ENCODE measurements around the gene TEX53.

The TEX53 gene

DNA sequence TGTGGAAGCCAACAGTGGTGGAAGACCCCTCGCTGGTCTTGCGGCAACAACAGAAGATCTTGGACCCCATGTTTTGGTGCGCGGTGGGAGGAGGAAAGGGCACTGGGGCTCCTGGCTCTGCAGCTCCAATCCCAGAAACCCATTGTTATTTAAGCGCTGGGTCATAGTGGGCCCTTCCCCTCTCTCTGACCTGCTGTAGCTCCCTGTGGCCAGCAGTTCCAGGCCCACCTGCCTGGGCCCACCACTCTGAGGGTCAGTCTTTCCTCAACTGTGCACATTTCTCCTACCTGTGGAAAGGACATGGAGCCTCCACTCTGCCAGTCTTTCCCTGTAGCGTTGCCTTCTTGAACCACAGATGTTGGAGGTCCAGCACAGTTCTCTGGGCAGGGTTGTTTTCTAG lies at the start of gene TEX53:
TEX53 (minus strand) TSS at position 101 of the 400 bp plus-strand sequence; CDS start at position 70, 31 bp downstream.
- H3K36me3 ChIP-seq (ENCODE audit: insufficient read depth, low read length), result no peaks in the 10 kb centered on the region
- 0 out of 2 replicates have a peak, but pooled peaks cover 5% of the 10 kb centered on the region for H3K27me3 ChIP-seq (ENCODE audit: insufficient read depth, low read length)
- H3K4me1 ChIP-seq (ENCODE audit: control insufficient read depth, insufficient read depth, low read length, unreplicated experiment), result peaks cover 8% of the 10 kb centered on the region
- H2AFZ ChIP-seq (ENCODE audit: low read length, unreplicated experiment), result no peak within 1 kb of the TSS
- H3K27ac ChIP-seq (ENCODE audit: low read depth, low read length), result no peak within 1 kb of the TSS
- H3K4me3 ChIP-seq (ENCODE audit: low read depth, low read length), result no peak within 1 kb of the TSS
- no peaks in the 10 kb centered on the region for H3K79me2 ChIP-seq (ENCODE audit: control insufficient read depth, insufficient read depth, low read length, unreplicated experiment)

DNA sequence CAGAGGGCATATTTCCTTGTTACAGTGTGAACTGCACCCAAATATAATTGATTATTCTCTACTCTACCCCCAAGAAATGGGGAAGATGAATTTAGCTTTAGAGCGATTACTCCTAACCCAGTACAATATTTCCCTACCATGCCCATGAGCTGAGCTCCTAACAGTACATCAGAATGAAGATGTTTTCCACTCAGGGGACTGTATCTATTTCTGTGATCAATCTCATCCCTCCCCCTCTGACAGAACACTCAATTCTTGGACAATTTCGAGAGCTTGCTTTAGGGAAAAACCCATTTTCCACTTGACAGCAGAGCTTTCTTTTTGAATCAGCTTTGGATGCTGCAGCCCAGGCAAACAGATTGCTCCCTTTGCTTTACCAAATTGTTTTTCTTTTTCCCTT lies 49.1 kb upstream of the TEX53 start:
- H3K4me3 ChIP-seq (ENCODE audit: low read depth, low read length), result no peak overlapping the region
- H3K79me2 ChIP-seq (ENCODE audit: control insufficient read depth, insufficient read depth, low read length, unreplicated experiment), result no peaks in the 10 kb centered on the region
- H3K27ac ChIP-seq (ENCODE audit: low read depth, low read length), result no peak overlapping the region
- peaks cover 7% of the 10 kb centered on the region for H3K27me3 ChIP-seq (ENCODE audit: insufficient read depth, low read length)
- H3K36me3 ChIP-seq (ENCODE audit: insufficient read depth, low read length), result no peaks in the 10 kb centered on the region
- peaks cover 4% of the 10 kb centered on the region for H3K4me1 ChIP-seq (ENCODE audit: control insufficient read depth, insufficient read depth, low read length, unreplicated experiment)
- H2AFZ ChIP-seq (ENCODE audit: low read length, unreplicated experiment), result no peak overlapping the region

DNA sequence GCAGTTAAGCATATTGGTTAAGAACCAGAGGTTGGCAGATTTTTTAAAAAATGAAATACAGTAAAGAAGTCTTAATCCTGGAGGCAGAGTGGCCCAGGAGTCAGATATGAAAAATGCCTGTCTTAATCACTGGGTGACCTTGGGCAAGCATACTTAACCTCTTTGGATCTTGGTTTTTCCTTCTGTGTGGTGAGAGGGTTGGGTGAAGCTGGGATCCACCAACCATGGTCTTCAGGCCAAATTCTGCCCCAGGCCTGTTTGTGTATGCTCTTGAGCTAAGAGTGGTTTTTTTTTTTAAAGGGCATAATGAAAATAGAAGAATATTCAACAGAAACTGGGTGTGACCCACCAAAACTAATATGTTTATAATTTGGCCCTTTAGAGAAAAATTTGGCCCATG lies 44.4 kb upstream of the TEX53 start:
- H3K4me3 ChIP-seq (ENCODE audit: low read depth, low read length), result no peak overlapping the region
- peaks cover 12% of the 10 kb centered on the region for H3K4me1 ChIP-seq (ENCODE audit: control insufficient read depth, insufficient read depth, low read length, unreplicated experiment)
- H3K79me2 ChIP-seq (ENCODE audit: control insufficient read depth, insufficient read depth, low read length, unreplicated experiment), result no peaks in the 10 kb centered on the region
- no peaks in the 10 kb centered on the region for H3K36me3 ChIP-seq (ENCODE audit: insufficient read depth, low read length)
- no peak overlapping the region for H2AFZ ChIP-seq (ENCODE audit: low read length, unreplicated experiment)
- H3K27ac ChIP-seq (ENCODE audit: low read depth, low read length), result no peak overlapping the region
- H3K27me3 ChIP-seq (ENCODE audit: insufficient read depth, low read length), result no peaks in the 10 kb centered on the region

DNA sequence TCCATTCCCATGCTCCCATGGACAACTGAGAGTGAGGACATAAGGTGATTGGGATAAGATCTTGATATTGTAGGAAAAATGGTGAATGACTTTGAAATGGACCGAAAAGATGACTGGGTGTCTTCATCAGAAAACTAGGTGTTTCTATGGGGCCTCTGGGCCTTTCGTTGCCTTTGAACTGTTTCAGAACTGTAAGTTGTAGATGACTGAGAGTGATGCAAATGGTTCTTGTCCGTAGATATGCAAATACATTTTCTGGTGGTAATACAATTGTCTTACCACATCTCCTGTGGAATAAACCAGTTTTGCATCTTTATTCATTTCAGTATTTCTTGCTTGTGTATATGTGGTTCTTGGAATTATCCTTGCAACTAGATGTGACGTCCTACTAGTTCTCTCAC lies 40.3 kb upstream of the TEX53 start:
- H3K27me3 ChIP-seq (ENCODE audit: insufficient read depth, low read length), result no peaks in the 10 kb centered on the region
- no peaks in the 10 kb centered on the region for H3K36me3 ChIP-seq (ENCODE audit: insufficient read depth, low read length)
- no peak overlapping the region for H2AFZ ChIP-seq (ENCODE audit: low read length, unreplicated experiment)
- no peaks in the 10 kb centered on the region for H3K79me2 ChIP-seq (ENCODE audit: control insufficient read depth, insufficient read depth, low read length, unreplicated experiment)
- H3K4me3 ChIP-seq (ENCODE audit: low read depth, low read length), result no peak overlapping the region
- H3K4me1 ChIP-seq (ENCODE audit: control insufficient read depth, insufficient read depth, low read length, unreplicated experiment), result peaks cover 36% of the 10 kb centered on the region
- H3K27ac ChIP-seq (ENCODE audit: low read depth, low read length), result no peak overlapping the region

DNA sequence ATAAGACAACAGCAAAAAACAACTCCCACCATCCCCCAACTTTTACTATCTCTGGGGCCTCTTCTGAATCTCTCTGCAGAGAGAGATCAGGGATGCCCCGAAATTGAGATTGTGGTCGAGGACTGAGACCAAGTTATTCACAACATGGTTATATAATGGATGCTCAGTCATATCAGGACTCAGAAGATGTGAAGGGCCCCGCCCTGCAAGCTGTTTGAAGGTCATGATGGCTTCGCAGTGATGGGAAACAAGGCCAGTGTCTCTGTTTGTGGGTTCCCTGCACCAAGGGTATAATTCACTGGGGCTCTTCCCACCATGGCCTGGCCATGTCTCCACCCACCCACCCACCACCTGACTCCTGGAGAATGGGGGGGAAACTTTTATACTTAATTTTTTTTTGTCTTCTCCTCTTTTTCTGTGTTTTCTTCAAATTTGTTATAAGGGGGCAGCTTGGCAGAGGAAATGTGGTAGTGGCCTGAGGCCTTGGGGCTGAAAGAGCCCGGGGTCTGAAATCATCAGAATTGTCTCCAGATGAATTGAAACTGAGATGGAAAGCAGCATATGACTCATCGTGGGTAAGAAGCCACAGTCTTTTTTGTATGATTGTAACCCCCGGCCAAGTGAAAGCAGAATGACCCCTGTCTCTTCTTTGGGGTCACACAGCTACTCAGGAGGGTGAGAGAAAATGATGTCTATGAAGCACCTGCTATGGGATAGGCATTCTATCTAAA lies 39.4 kb upstream of the TEX53 start:
- no peaks in the 10 kb centered on the region for H3K27me3 ChIP-seq (ENCODE audit: insufficient read depth, low read length)
- no peak overlapping the region for H2AFZ ChIP-seq (ENCODE audit: low read length, unreplicated experiment)
- H3K27ac ChIP-seq (ENCODE audit: low read depth, low read length), result no peak overlapping the region
- no peaks in the 10 kb centered on the region for H3K79me2 ChIP-seq (ENCODE audit: control insufficient read depth, insufficient read depth, low read length, unreplicated experiment)
- no peak overlapping the region for H3K4me3 ChIP-seq (ENCODE audit: low read depth, low read length)
- peaks cover 37% of the 10 kb centered on the region for H3K4me1 ChIP-seq (ENCODE audit: control insufficient read depth, insufficient read depth, low read length, unreplicated experiment)
- H3K36me3 ChIP-seq (ENCODE audit: insufficient read depth, low read length), result no peaks in the 10 kb centered on the region

DNA sequence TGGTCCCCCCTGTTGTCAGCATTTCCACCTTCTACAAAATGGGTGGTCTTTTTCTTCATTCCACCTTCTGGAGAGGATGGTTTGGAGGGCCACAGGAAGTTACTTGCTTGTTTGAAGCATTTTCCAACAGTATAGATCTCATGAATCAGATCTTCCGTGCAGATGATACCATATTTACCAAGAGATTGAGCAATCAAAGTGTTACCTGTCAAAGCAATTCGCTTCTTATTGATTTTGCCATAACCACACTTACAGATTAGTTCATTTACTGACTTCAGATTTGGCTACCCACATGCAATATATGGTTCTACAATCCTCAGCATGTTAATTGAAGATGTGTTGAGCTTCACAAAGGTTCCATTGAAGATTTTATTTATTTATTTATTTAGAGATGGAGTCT lies 38.3 kb upstream of the TEX53 start:
- H3K4me3 ChIP-seq (ENCODE audit: low read depth, low read length), result no peak overlapping the region
- H3K79me2 ChIP-seq (ENCODE audit: control insufficient read depth, insufficient read depth, low read length, unreplicated experiment), result no peaks in the 10 kb centered on the region
- peaks cover 42% of the 10 kb centered on the region for H3K4me1 ChIP-seq (ENCODE audit: control insufficient read depth, insufficient read depth, low read length, unreplicated experiment)
- no peak overlapping the region for H3K27ac ChIP-seq (ENCODE audit: low read depth, low read length)
- H3K36me3 ChIP-seq (ENCODE audit: insufficient read depth, low read length), result no peaks in the 10 kb centered on the region
- H2AFZ ChIP-seq (ENCODE audit: low read length, unreplicated experiment), result no peak overlapping the region
- no peaks in the 10 kb centered on the region for H3K27me3 ChIP-seq (ENCODE audit: insufficient read depth, low read length)

DNA sequence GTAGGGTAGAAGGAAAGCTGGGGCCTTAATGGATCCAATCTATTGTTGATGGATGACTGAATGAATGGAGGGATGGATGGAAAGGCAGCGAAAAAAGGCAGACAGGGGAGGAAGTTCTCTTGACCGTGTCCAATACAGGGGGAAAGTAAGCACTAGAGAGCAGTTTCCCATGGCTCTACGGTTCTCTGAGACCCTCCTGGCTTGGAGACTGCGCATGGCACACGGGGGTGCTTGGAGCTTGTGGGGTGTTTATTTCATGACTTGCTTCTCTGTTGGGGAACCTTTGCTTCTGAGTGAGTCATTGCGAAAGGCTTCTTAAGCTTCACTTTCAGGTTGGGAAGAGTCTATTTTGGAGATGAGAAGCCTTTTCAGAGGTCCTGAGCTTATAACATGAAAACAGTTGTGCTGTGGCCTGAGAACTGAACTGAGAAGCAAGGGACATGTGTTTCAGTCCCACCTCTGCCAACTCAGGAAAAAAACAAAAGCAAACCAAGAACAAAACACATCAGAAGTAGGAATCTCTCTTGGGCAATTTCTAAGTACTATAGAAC lies 37.2 kb upstream of the TEX53 start:
- Histone ChIP-seq H3K27me3 (ENCODE audit: insufficient read depth, low read length) (no peaks in the 10 kb centered on the region), H3K36me3 (ENCODE audit: insufficient read depth, low read length) (no peaks in the 10 kb centered on the region), H3K4me3 (ENCODE audit: low read depth, low read length) (no peak overlapping the region), H2AFZ (ENCODE audit: low read length, unreplicated experiment) (no peak overlapping the region), H3K4me1 (ENCODE audit: control insufficient read depth, insufficient read depth, low read length, unreplicated experiment) (peaks cover 50% of the 10 kb centered on the region), H3K27ac (ENCODE audit: low read depth, low read length) (no peak overlapping the region), H3K79me2 (ENCODE audit: control insufficient read depth, insufficient read depth, low read length, unreplicated experiment) (no peaks in the 10 kb centered on the region)

DNA sequence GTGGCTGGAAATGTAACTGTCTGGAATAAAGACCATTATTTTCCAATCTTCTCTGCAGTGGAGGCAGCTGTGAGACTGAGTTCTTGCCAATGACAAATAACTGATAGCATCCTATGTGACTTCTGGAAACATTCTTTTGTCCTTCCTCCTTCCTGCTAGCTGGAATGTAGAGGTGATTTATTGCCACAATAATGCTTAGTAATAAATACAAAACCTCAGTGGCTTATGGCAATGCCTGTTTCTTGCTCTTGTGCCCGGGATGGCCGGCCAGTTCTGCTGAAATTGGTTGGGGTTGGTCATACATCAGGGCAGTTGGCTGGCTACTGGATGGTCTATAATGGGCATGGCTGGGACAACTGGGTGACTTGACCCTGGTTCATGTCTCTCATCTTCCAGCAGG lies 36.5 kb upstream of the TEX53 start:
- H3K27ac ChIP-seq (ENCODE audit: low read depth, low read length), result no peak overlapping the region
- no peaks in the 10 kb centered on the region for H3K36me3 ChIP-seq (ENCODE audit: insufficient read depth, low read length)
- H3K79me2 ChIP-seq (ENCODE audit: control insufficient read depth, insufficient read depth, low read length, unreplicated experiment), result no peaks in the 10 kb centered on the region
- no peak overlapping the region for H2AFZ ChIP-seq (ENCODE audit: low read length, unreplicated experiment)
- H3K4me1 ChIP-seq (ENCODE audit: control insufficient read depth, insufficient read depth, low read length, unreplicated experiment), result peaks cover 53% of the 10 kb centered on the region
- H3K4me3 ChIP-seq (ENCODE audit: low read depth, low read length), result no peak overlapping the region
- H3K27me3 ChIP-seq (ENCODE audit: insufficient read depth, low read length), result no peaks in the 10 kb centered on the region

DNA sequence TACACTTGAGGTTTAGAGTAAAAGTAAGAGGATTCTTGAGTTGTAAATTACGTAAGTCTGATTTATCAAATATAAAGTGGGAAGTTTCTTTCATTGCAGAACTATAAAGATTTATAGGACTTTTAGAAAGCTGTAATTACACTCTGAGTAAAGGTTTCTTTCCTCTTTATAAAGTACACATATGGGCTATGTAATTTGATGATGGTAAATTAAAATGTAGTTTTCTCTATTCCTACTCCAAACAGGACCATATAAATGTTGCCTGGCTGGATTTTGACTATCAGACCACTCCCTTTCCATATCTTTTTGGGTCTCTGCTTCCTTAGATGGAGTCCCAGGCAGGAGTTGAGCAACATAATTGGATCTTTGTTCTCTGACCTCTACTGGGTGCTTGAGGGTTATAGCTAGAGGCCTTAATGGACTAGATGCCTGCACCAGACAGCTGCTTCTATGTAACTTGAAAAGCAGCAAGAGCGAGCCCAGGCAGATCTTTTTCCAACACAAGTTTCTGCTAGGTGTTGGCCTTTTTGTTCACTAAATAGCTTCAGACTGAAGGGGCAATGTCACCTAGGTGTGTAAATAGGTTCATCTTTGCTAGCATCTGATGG lies 35.7 kb upstream of the TEX53 start:
- peaks cover 61% of the 10 kb centered on the region for H3K4me1 ChIP-seq (ENCODE audit: control insufficient read depth, insufficient read depth, low read length, unreplicated experiment)
- H3K27ac ChIP-seq (ENCODE audit: low read depth, low read length), result no peak overlapping the region
- no peak overlapping the region for H2AFZ ChIP-seq (ENCODE audit: low read length, unreplicated experiment)
- no peaks in the 10 kb centered on the region for H3K79me2 ChIP-seq (ENCODE audit: control insufficient read depth, insufficient read depth, low read length, unreplicated experiment)
- no peaks in the 10 kb centered on the region for H3K36me3 ChIP-seq (ENCODE audit: insufficient read depth, low read length)
- H3K4me3 ChIP-seq (ENCODE audit: low read depth, low read length), result no peak overlapping the region
- no peaks in the 10 kb centered on the region for H3K27me3 ChIP-seq (ENCODE audit: insufficient read depth, low read length)

DNA sequence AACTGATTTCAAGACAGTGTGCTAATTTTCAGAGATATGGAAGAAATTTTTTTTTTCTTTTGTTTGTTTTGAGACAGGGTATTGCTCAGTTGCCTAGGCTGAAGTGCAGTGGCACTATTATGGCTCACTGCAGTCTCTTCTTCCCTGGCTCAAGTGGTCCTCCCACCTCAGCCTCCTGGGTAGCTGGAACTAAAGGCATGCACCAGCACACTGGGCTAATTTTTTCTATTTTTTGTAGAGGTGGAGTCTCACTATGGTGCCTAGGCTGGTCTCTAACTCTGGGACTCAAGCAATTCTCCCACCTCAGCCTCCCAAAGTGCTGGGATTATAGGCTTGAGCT lies 34.3 kb upstream of the TEX53 start:
- Histone ChIP-seq H3K27me3 (ENCODE audit: insufficient read depth, low read length) (no peaks in the 10 kb centered on the region), H3K4me3 (ENCODE audit: low read depth, low read length) (no peak overlapping the region), H3K79me2 (ENCODE audit: control insufficient read depth, insufficient read depth, low read length, unreplicated experiment) (no peaks in the 10 kb centered on the region), H3K4me1 (ENCODE audit: control insufficient read depth, insufficient read depth, low read length, unreplicated experiment) (peaks cover 63% of the 10 kb centered on the region), H3K36me3 (ENCODE audit: insufficient read depth, low read length) (no peaks in the 10 kb centered on the region), H3K27ac (ENCODE audit: low read depth, low read length) (no peak overlapping the region), H2AFZ (ENCODE audit: low read length, unreplicated experiment) (no peak overlapping the region)
